SK-N-SH (cell line): Measurements from ENCODE around the gene ABCA6.

ENCODE experiments used
- CTCF ChIP-seq: fragments of 200-600 bp; sonication (generic); IDR thresholded peaks from 2 replicates; pipeline ENCODE4 v1.6.1; 2017; ENCODE audit warnings: antibody characterized with exemption, mild to moderate bottlenecking, moderate library complexity
- IRF3 ChIP-seq: fragments of 150-350 bp; IDR thresholded peaks from 2 replicates; pipeline ENCODE4 v1.6.1; 2016; ENCODE audit warnings: mild to moderate bottlenecking, low read depth, low read length
- PBX3 ChIP-seq: IDR thresholded peaks from 2 replicates; pipeline ENCODE4; 2012
- RAD21 ChIP-seq: IDR thresholded peaks from 2 replicates; pipeline ENCODE4 v1.6.1; 2012; ENCODE audit warnings: mild to moderate bottlenecking, low read length
- REST ChIP-seq: IDR thresholded peaks from 2 replicates; pipeline ENCODE4 v1.6.1; 2012; ENCODE audit warnings: mild to moderate bottlenecking, low read depth, low read length, moderate library complexity
- TAF1 ChIP-seq: IDR thresholded peaks from 2 replicates; pipeline ENCODE4 v1.6.1; 2012; ENCODE audit warnings: low read depth, mild to moderate bottlenecking, low read length, moderate library complexity, borderline replicate concordance
- TCF12 ChIP-seq: IDR thresholded peaks from 2 replicates; pipeline ENCODE4 v1.4.0; 2012
- USF1 ChIP-seq: IDR thresholded peaks from 2 replicates; pipeline ENCODE4 v1.4.0; 2012; ENCODE audit warnings: low read depth, borderline replicate concordance
- YY1 ChIP-seq: IDR thresholded peaks from 2 replicates; pipeline ENCODE4 v1.4.0; 2012; ENCODE audit warnings: low read depth, mild to moderate bottlenecking

GRCh38 chr17:69134112-69134511, 7.6 kb downstream of the ABCA6 start:
- TF ChIP-seq CTCF, result no peak
- TF ChIP-seq TCF12, result no peak
- TF ChIP-seq USF1, result no peak
- no peak for TF ChIP-seq REST
- no peak for TF ChIP-seq PBX3
- no peak for TF ChIP-seq IRF3
- TF ChIP-seq TAF1, result no peak
- no peak for TF ChIP-seq RAD21
- no peak for TF ChIP-seq YY1
